HG02870 (cell line): ENCODE measurements around the gene SUGCT.

Source experiments
- ATAC-seq: cut with Tn5 transposase; IDR thresholded peaks from one replicate; pipeline ENCODE4 v1.9.1; 2021; ENCODE audit warnings: mild to moderate bottlenecking, moderate library complexity; ENCODE audit not compliant: unreplicated experiment

Gene SUGCT

GRCh38 chr7:40507166-40507565, 372.4 kb downstream of the SUGCT start:
- ATAC-seq: no peak

- no peak for ATAC-seq
Measured at GRCh38 chr7:40509287-40509996, 374.6 kb downstream of the SUGCT start.

- ATAC-seq: no peak
Measured at GRCh38 chr7:40516376-40516775, 381.6 kb downstream of the SUGCT start.

- no peak for ATAC-seq
Measured at GRCh38 chr7:40519009-40519408, 384.2 kb downstream of the SUGCT start.

GRCh38 chr7:40520986-40521738, 386.4 kb downstream of the SUGCT start:
- ATAC-seq: no peak

GRCh38 chr7:40525764-40526163, 391.0 kb downstream of the SUGCT start:
- no peak for ATAC-seq

GRCh38 chr7:40526951-40527715, 392.3 kb downstream of the SUGCT start:
- no peak for ATAC-seq

- ATAC-seq: no peak
Measured at GRCh38 chr7:40527723-40528122, 392.9 kb downstream of the SUGCT start.

- no peak for ATAC-seq
Measured at GRCh38 chr7:40530292-40530691, 395.5 kb downstream of the SUGCT start.

- ATAC-seq: no peak
Measured at GRCh38 chr7:40531956-40532355, 397.2 kb downstream of the SUGCT start.

- ATAC-seq: no peak
Measured at GRCh38 chr7:40535678-40536077, 400.9 kb downstream of the SUGCT start.

GRCh38 chr7:40536421-40536820, 401.6 kb downstream of the SUGCT start:
- ATAC-seq: no peak

- ATAC-seq: no peak
Measured at GRCh38 chr7:40538281-40538680, 403.5 kb downstream of the SUGCT start.

GRCh38 chr7:40541336-40541735, 406.5 kb downstream of the SUGCT start:
- ATAC-seq: no peak

GRCh38 chr7:40542982-40543741, 408.4 kb downstream of the SUGCT start:
- no peak for ATAC-seq

GRCh38 chr7:40544221-40544723, 409.5 kb downstream of the SUGCT start:
- no peak for ATAC-seq

- ATAC-seq: no peak
Measured at GRCh38 chr7:40544871-40545303, 410.1 kb downstream of the SUGCT start.

GRCh38 chr7:40545739-40546138, 410.9 kb downstream of the SUGCT start:
- no peak for ATAC-seq

GRCh38 chr7:40546616-40547501, 412.1 kb downstream of the SUGCT start:
- no peak for ATAC-seq
